Activated CD8-positive, alpha-beta memory T cell treated with anti-CD3 and anti-CD28 coated beads for 48 hours (primary cell): Measurements from ENCODE around the gene RNF5.
"Not testable (repeated sequence)": the region's sequence is repeated elsewhere in the genome, so short reads cannot be mapped to it uniquely, and the experiment has no call there.

ENCODE experiments used
- DNase-seq, 3 experiments: peaks; one replicate each; pipeline ENCODE4 v3.0.0-alpha.2; 2020; ENCODE audit warnings: low read depth in 2 of 3, low spot score in 2 of 3

The RNF5 gene

GRCh38 chr6:32203426-32204267, 25.4 kb downstream of the RNF5 start:
- no peak for DNase-seq

- DNase-seq, result no peak
Observed at GRCh38 chr6:32204268-32204715, 26.1 kb downstream of the RNF5 start.

DNA sequence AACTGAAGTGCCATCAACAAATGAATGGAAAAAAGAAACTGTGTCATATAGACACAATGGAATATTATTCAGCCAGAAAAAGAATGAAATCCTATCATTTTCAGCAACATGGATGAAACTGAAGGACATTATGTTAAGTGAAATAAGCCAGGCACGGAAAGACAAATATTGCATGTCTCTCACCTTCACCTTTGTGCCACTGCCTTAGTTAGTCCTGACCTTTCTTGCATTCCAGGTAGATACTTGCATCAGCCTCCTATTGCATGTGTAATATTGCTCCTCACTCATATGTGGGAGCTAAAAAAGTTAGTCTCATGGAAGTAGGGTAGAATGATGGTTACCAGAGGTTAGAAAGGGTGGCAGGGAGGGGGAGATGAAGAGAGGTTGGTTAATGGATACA, 30.8 kb downstream of the RNF5 start:
- no peak for DNase-seq

DNA sequence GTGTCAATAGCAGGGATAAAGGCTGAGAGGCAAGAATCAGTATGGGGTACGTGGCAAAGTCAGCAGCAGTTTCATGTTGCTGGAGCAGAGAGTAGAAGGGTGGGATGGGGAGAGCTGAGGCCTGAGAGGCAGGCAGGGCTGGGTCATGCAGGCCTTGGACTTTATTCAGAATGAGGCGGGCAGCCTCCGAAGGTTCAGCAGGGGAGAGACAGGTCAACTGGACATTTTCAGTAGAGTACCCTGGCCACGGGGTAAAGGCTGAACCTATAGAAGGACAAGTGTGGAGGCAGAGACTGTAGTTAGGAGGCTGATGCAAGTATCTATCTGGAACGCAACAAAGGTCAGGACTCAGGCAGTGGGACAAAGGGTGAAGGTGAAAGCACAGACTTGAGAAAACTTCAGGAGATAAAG, 32.0 kb downstream of the RNF5 start:
- no peak for DNase-seq

DNA sequence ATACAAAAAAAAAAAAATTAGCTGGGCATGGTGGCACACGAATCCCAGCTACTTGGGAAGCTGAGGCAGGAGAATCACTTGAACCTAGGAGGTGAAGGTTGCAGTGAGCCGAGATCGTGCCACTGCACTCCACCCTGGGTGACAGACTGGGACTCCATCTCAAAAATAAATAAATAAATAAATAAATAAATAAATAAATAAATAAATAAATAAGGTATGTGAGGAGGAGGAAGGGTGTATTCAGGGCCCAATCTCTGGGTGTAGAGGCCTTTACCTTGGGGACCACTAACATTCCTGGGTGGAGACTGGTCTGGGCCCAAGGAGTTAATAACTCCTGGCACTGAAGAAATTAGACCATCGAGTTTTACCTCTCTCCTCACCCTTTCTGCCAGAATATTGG, 33.2 kb downstream of the RNF5 start:
- not testable (repeated sequence) for DNase-seq

DNA sequence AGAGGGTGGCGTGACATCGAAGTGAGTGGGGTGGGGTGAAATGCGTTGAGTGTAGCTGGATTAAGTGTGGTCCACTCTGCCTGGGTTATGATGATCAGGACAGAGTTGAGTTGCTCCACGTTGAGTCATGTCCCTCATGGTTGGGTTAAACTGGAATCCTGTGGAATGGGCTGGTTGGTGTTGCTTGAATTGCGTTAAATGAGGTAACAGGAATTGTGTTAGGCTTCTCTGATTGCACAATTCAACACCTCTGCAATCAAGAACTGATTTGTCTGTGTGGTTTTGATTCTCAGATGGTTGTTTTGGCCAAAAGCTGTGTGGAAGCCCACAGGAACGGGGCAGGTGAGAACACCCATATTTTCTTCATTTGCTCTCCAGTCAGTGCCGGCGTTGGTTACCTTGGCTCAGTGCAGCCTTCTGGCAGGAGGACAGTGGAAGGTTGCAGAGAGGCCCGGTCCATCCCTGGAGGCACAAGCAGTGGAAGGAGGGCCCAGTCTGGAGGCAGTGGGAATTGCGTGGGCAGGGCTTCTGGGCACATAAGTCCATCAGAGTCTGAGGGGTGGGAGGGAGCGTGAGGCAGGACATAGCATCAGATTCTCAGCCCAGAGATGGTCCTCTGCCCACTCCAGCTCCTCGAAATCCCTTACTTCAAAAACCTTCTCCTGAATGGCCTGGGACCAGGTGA, 34.0 kb downstream of the RNF5 start:
- DNase-seq, result no peak

DNA sequence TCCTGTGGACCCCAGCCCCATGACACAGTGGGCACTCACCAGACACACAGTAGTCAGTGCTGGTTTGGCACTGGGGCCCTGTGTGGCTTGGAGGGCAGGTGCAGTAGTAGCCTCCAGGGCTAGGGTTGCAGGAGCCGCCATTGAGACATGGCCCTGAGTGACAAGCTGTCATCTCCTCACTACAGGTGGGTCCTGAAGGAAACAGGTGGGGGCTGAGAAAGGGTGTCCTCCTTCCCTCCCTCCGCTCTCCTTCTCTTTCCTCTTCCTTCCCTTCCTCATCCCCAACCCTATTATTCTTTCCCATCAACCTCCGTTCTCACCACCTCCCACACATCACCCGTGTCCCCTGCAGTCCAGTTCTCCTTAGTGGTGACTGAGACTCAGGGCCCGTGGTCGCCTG, 35.4 kb downstream of the RNF5 start:
- no peak for DNase-seq

GRCh38 chr6:32214126-32214525, 35.9 kb downstream of the RNF5 start:
- DNase-seq, result no peak

DNA sequence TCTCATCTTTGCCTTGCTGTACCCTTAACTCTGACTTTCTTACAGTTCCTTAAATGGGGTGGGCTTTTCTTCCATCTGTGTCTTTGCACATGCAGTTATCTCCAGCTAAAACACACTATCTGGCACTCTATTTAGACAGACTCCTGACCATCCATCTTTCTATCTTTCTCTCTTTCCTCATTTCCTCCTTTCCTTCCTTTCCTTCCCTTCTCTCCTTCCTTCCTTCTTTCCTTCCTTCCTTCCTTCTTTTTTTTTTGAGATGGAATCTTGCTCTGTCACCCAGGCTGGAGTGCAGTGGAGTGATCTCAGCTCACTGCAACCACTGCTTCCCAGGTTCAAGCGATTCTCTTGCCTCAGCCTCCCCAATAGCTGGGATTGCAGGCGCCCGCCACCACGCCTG, 37.4 kb downstream of the RNF5 start:
- no peak for DNase-seq

DNA sequence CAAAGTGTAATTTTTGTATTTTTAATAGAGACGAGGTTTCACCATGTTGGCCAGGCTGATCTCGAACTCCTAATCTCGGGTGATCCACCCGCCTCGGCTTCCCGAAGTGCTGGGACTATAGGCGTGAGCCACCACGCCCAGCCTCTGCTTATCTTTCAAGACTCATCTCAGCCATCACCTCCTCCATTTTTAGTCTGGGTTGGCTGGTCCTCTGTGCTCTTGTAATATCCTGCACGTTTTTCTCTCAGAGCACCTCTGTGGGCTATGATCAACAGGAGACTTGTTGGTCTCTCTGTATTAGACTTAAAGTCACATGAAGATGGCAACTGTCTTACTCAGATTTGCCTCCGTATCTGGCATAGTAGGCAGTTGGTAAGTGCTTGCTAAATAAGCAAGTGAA, 38.1 kb downstream of the RNF5 start:
- no peak for DNase-seq

- DNase-seq, result no peak
Observed at GRCh38 chr6:32216998-32217397, 38.8 kb downstream of the RNF5 start.

DNA sequence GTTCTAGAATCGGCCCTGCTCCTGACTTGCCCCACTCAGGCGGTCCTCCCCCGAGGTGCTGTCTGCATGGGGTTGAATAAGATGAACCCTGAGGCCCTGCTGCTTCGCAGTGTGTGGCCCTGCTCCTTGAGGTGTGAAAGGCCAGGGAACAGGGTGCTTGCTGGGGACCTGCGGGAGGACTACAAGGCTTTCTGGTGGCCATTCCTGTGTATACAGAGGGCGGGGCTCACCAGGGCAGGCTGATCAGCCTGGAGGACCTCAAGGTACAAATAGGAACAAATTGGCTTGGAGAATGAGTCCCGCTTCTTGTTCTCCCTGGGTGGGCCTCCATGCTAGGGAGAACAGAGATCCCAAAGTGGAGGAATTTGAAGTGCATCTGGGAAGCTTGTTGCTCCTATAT, 40.0 kb downstream of the RNF5 start:
- DNase-seq, result no peak

GRCh38 chr6:32220021-32220420, 41.8 kb downstream of the RNF5 start:
- no peak for DNase-seq

DNA sequence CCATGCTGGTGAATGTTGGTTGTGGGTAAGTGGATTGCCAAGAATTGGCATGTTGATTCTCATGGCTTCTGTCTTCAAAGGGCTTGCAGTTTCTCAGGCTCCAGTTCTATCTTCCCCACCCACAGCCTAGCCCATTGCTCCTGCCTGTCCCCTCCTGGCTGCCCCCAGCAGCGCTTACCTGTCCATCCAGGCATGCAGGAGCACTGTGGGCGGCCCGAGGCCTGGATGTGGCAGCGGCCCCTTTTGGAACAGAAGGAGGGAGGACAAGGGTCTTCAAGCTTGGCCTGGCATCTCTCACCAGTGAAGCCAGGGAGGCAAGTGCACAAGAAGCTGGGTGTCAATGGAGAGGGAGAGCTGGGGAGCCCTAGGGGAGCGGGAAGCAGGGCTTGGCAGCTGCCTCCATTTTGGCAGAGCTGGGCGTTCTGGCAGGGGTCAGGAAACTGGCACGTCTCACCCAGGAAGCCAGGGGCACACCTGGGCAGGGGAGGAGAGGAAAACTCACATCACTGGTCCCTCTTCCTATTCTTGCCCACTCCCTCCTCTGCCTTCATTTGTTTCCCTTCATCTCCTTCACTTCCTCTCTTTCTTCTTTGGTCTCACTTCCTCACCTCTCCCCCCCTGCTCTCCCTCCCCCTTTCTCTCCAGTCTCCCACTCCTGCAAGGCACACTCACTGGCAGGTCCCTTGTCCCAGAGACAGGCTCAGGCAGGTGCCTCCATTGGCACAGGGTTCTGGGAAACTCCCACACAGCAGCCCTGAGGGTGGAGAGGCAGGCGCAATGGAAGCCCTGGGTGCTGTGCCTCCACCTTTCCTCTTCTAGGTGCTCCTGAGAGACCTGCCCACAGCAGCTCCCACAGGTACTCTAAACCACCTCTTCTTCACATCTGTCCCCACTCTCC, 44.4 kb downstream of the RNF5 start:
- DNase-seq, result no peak

DNA sequence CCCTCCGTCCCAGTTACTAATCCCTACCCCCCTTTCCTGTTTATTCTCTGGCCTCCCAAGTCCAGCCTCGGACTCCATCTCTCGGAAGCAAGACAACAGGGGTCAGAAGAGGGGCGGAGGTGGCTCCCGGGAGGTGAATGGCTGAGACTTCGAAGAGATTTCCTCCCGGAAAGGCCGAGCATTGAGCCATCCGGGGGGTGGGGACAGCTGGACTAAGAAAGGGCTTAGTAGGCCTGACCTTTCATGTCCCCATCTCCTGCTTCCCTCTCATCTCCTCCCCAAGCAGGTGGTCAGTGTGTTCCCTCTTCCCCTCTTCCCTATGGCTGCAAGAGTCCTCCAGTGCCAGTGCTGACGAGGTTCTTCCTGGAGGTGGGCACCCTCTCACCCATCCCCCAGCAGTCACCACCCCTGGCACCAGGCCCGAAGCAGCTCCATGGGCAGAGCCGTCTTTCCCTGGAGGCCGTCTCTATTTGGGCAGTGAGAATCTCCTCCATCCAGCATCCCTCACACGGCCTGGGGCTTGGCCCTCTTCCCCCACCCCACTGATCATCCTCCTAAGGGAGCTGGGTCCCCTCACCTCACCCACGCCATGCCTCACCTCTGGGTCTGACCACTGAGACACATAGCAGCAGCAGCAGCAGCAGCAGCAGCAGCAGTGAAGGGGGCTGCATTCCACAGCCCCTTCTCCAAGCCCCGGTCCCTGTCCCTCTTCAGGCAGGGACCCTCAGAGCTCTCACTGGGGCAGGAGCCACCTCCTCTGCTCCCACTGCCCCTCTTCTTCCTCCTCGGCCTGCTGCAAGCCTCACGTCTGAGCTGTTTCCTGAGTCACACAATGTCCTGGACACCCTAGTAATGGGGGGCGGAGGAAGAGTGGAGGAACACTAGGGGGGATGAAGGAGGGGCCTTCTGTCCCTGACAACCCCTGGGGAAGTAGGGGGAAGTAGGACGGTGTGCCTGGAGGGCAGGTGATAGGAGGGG, 45.3 kb downstream of the RNF5 start, which contains the start of gene NOTCH4:
NOTCH4 (minus strand) TSS at position 810 of the 978 bp plus-strand sequence; CDS start at position 671, 139 bp downstream.
- DNase-seq, result no peak

DNA sequence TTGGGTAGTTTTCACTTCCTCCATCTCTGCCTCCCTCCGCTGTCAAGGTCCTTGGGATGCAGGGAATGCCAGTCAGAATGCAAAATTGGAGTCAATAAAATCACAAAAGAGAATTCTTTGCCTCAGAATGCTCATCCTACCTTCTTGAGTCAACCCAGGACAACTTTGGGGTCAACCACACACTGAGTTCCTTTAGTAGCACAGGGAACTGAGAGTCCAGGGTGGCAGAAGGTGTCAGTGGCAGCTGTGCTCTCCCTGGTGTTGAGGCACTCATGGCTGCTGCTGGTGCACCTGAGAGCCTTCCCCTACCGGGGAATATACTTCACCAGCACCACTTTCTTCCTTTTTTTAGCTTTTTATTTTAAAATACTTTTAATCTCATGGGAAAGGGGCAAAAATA, 46.5 kb downstream of the RNF5 start:
- DNase-seq, result no peak

DNA sequence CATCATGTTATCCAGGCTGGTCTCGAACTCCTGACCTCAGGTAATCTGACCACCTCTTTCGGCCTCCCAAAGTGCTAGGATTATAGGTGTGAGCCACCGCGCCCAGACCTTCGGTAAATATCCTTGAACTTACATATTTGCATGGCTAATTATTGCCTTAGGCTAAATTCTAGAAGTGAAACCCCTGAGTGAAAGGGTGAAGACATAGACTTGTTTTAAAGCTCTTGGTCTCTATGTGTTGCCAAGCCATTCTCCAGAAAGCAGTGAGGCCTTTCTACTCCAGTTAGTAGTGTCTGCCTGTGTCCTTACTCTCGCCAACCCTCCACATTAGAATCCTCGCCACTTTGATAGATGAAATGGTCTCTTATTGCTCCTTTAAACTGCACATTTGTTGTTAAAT, 48.2 kb downstream of the RNF5 start:
- DNase-seq, result no peak
